Suprapubic skin (tissue), 4 donors: ENCODE results near the gene STOML1. TPM values are rescaled to one million over a fixed set of nuclear protein-coding genes. Genes with fewer than 3 reads are reported as not detected.

Experiments used
- DNase-seq, 2 donors: peaks; one replicate each; pipeline ENCODE4 v3.0.0-alpha.2; 2019; ENCODE audit warnings: low spot score in 2 of 2
- H3K27ac ChIP-seq: fragments of 200-600 bp; sonication (generic); one replicate; pipeline ENCODE4 v1.5.1; 2019
- H3K27me3 ChIP-seq: fragments of 200-600 bp; sonication (generic); one replicate; pipeline ENCODE4 v1.5.1; 2019
- H3K36me3 ChIP-seq: fragments of 200-600 bp; sonication (generic); one replicate; pipeline ENCODE4 v1.5.1; 2019
- H3K4me1 ChIP-seq: fragments of 200-600 bp; sonication (generic); one replicate; pipeline ENCODE4 v1.5.1; 2019
- H3K4me3 ChIP-seq: fragments of 200-600 bp; sonication (generic); one replicate; pipeline ENCODE4 v1.5.1; 2019; ENCODE audit warnings: mild to moderate bottlenecking
- H3K9me3 ChIP-seq: fragments of 200-600 bp; sonication (generic); one replicate; pipeline ENCODE4 v1.5.1; 2019
- CTCF ChIP-seq, 2 donors: fragments of 200-600 bp in 1 of 2; fragments of 450-650 bp in 1 of 2; sonication (generic) in 1 of 2; IDR thresholded peaks; one replicate each; pipeline ENCODE4 v1.5.1; 2016 to 2019; ENCODE audit warnings: antibody characterized with exemption in 2 of 2, mild to moderate bottlenecking in 1 of 2, moderate library complexity in 1 of 2
- EP300 ChIP-seq: sonication (generic); formaldehyde crosslinking; IDR thresholded peaks from one replicate; pipeline ENCODE4 v1.6.1; 2017; ENCODE audit warnings: antibody characterized with exemption
- POLR2A ChIP-seq, 2 donors: fragments of 450-650 bp; IDR thresholded peaks; one replicate each; pipeline ENCODE4 v1.6.1; 2017; ENCODE audit warnings: antibody characterized with exemption in 2 of 2, mild to moderate bottlenecking in 2 of 2, moderate library complexity in 2 of 2
- POLR2AphosphoS5 ChIP-seq, 3 donors: sonication (generic); formaldehyde crosslinking; IDR thresholded peaks; one replicate each; pipeline ENCODE4 v1.6.1; 2017; ENCODE audit warnings: antibody characterized with exemption in 3 of 3
- WGBS: methylation state at CpG from one replicate; pipeline ENCODE4 v1.1.5; 2018; 5-methylcytosine and 5-hydroxymethylcytosine counted together
- total RNA-seq, 4 donors: library from RNA; depleted of rRNA; stranded (reverse); fragments of >200 nt; gene quantifications; one replicate each; pipeline ENCODE4 v1.1.0, GENCODE V29; 2016

Gene STOML1
- total RNA-seq, 4 donors from 2014 or later, result 9.7 to 25.3 (median 10.7) TPM

- H3K4me1 ChIP-seq, result peaks cover 11% of the 10 kb centered on the region
- 22% methylated on average over 17 of the region's 26 CpGs for WGBS
- no peaks in the 10 kb centered on the region for H3K9me3 ChIP-seq
- no peaks in the 10 kb centered on the region for H3K36me3 ChIP-seq
- DNase-seq, result peak; percentile 91 to 92
- H3K27ac ChIP-seq, result no peak overlapping the region
- no peak for TF ChIP-seq POLR2AphosphoS5 (IDR thresholded peaks at IDR 0.05)
- TF ChIP-seq CTCF (IDR thresholded peaks at IDR 0.05), result peak; percentile 83 to 94
- TF ChIP-seq EP300, result no peak
- TF ChIP-seq POLR2A (IDR thresholded peaks at IDR 0.05), result no peak
- peaks cover 11% of the 10 kb centered on the region for H3K27me3 ChIP-seq
- peak overlapping the region; percentile 25 for H3K4me3 ChIP-seq
These were observed 19.0 kb downstream of the STOML1 start for GRCh38 chr15:73972984-73973682.

- TF ChIP-seq POLR2AphosphoS5 (IDR thresholded peaks at IDR 0.05) (no peak), CTCF (IDR thresholded peaks at IDR 0.05) (no peak), EP300 (no peak), POLR2A (IDR thresholded peaks at IDR 0.05) (no peak)
- 74% methylated on average over 6 of the region's 6 CpGs for WGBS
- no peaks in the 10 kb centered on the region for H3K27me3 ChIP-seq
- H3K9me3 ChIP-seq, result no peaks in the 10 kb centered on the region
- DNase-seq, result no peak
- no peaks in the 10 kb centered on the region for H3K36me3 ChIP-seq
- no peak overlapping the region for H3K4me3 ChIP-seq
- H3K4me1 ChIP-seq, result peaks cover 28% of the 10 kb centered on the region
- H3K27ac ChIP-seq, result no peak overlapping the region
These were observed 22.8 kb downstream of the STOML1 start for GRCh38 chr15:73969151-73969759.

- no peaks in the 10 kb centered on the region for H3K36me3 ChIP-seq
These were observed 23.6 kb downstream of the STOML1 start for GRCh38 chr15:73968461-73968860.

GRCh38 chr15:73965758-73966113 is 26.4 kb downstream of the STOML1 start:
- DNase-seq, result no peak
- WGBS, result 26% methylated on average over 2 of the region's 2 CpGs
- Histone ChIP-seq H3K27ac (no peak overlapping the region), H3K27me3 (no peaks in the 10 kb centered on the region), H3K4me3 (no peak overlapping the region), H3K36me3 (no peaks in the 10 kb centered on the region), H3K9me3 (no peaks in the 10 kb centered on the region), H3K4me1 (peaks cover 17% of the 10 kb centered on the region)
- TF ChIP-seq CTCF (IDR thresholded peaks at IDR 0.05) (no peak), POLR2A (IDR thresholded peaks at IDR 0.05) (no peak), POLR2AphosphoS5 (IDR thresholded peaks at IDR 0.05) (no peak), EP300 (no peak)

More at GRCh38 chr15:73968461-73968860, 23.6 kb downstream of the STOML1 start:
- Histone ChIP-seq H3K27me3 (no peaks in the 10 kb centered on the region), H3K27ac (no peak overlapping the region), H3K4me1 (peaks cover 27% of the 10 kb centered on the region), H3K9me3 (no peaks in the 10 kb centered on the region), H3K4me3 (no peak overlapping the region)
- DNase-seq, result no peak
- 85% methylated on average over 3 of the region's 3 CpGs for WGBS
- TF ChIP-seq POLR2A (IDR thresholded peaks at IDR 0.05) (no peak), POLR2AphosphoS5 (IDR thresholded peaks at IDR 0.05) (no peak), EP300 (no peak), CTCF (IDR thresholded peaks at IDR 0.05) (no peak)

- Histone ChIP-seq H3K27me3 (no peaks in the 10 kb centered on the region), H3K36me3 (no peaks in the 10 kb centered on the region), H3K4me1 (peaks cover 17% of the 10 kb centered on the region), H3K27ac (no peak overlapping the region), H3K4me3 (no peak overlapping the region), H3K9me3 (no peaks in the 10 kb centered on the region)
- TF ChIP-seq POLR2AphosphoS5 (IDR thresholded peaks at IDR 0.05), result no peak
- no peak for TF ChIP-seq EP300
- TF ChIP-seq CTCF (IDR thresholded peaks at IDR 0.05), result peak in 1 of 2 donors; percentile 9
- WGBS, result 35% methylated on average over 5 of the region's 13 CpGs
- no peak for DNase-seq
These were observed 26.9 kb downstream of the STOML1 start for GRCh38 chr15:73965094-73965757.
